ENCODE measurements around the gene SLC39A11.
"Not testable (repeated sequence)": the region's sequence is repeated elsewhere in the genome, so short reads cannot be mapped to it uniquely, and the experiment has no call there.

The SLC39A11 gene

GRCh38 chr17:72852277-72852938 is 240.1 kb downstream of the SLC39A11 start:
- DNase-seq (ENCODE audit: extremely low read depth in 1 of 2, low read depth in 1 of 2), result no peak

- no peak for DNase-seq (ENCODE audit: extremely low read depth in 1 of 2, low read depth in 1 of 2)
Observed at GRCh38 chr17:72850410-72851118, 241.9 kb downstream of the SLC39A11 start.

- DNase-seq (ENCODE audit: extremely low read depth in 1 of 2, low read depth in 1 of 2), result no peak
Observed at GRCh38 chr17:72846399-72846798, 246.1 kb downstream of the SLC39A11 start.

GRCh38 chr17:72843591-72843990 is 248.9 kb downstream of the SLC39A11 start:
- DNase-seq (ENCODE audit: extremely low read depth in 1 of 2, low read depth in 1 of 2), result no peak

- DNase-seq (ENCODE audit: extremely low read depth in 1 of 2, low read depth in 1 of 2), result no peak
Observed at GRCh38 chr17:72840019-72840418, 252.5 kb downstream of the SLC39A11 start.

GRCh38 chr17:72839131-72839725 is 253.3 kb downstream of the SLC39A11 start:
- DNase-seq (ENCODE audit: extremely low read depth in 1 of 2, low read depth in 1 of 2), result no peak

- DNase-seq (ENCODE audit: extremely low read depth in 1 of 2, low read depth in 1 of 2), result no peak
Observed at GRCh38 chr17:72838581-72838980, 253.9 kb downstream of the SLC39A11 start.

- DNase-seq (ENCODE audit: extremely low read depth in 1 of 2, low read depth in 1 of 2), result no peak
Observed at GRCh38 chr17:72838068-72838467, 254.4 kb downstream of the SLC39A11 start.

GRCh38 chr17:72837335-72837734 is 255.2 kb downstream of the SLC39A11 start:
- no peak for DNase-seq (ENCODE audit: extremely low read depth in 1 of 2, low read depth in 1 of 2)

GRCh38 chr17:72833128-72833765 is 259.2 kb downstream of the SLC39A11 start:
- DNase-seq (ENCODE audit: extremely low read depth in 1 of 2, low read depth in 1 of 2), result no peak

GRCh38 chr17:72832306-72832705 is 260.2 kb downstream of the SLC39A11 start:
- no peak for DNase-seq (ENCODE audit: extremely low read depth in 1 of 2, low read depth in 1 of 2)

- no peak for DNase-seq (ENCODE audit: extremely low read depth in 1 of 2, low read depth in 1 of 2)
Observed at GRCh38 chr17:72829883-72830282, 262.6 kb downstream of the SLC39A11 start.

GRCh38 chr17:72826602-72827001 is 265.9 kb downstream of the SLC39A11 start:
- DNase-seq (ENCODE audit: extremely low read depth in 1 of 2, low read depth in 1 of 2), result no peak

GRCh38 chr17:72826059-72826458 is 266.4 kb downstream of the SLC39A11 start:
- DNase-seq (ENCODE audit: extremely low read depth in 1 of 2, low read depth in 1 of 2), result not testable (repeated sequence)

GRCh38 chr17:72825218-72825617 is 267.3 kb downstream of the SLC39A11 start:
- DNase-seq (ENCODE audit: extremely low read depth in 1 of 2, low read depth in 1 of 2), result no peak

- DNase-seq (ENCODE audit: extremely low read depth in 1 of 2, low read depth in 1 of 2), result not testable (repeated sequence)
Observed at GRCh38 chr17:72824267-72824666, 268.2 kb downstream of the SLC39A11 start.

- DNase-seq (ENCODE audit: extremely low read depth in 1 of 2, low read depth in 1 of 2), result no peak
Observed at GRCh38 chr17:72822358-72823023, 270.0 kb downstream of the SLC39A11 start.

GRCh38 chr17:72816406-72816805 is 276.1 kb downstream of the SLC39A11 start:
- DNase-seq (ENCODE audit: extremely low read depth in 1 of 2, low read depth in 1 of 2), result no peak

GRCh38 chr17:72813481-72813880 is 279.0 kb downstream of the SLC39A11 start:
- DNase-seq (ENCODE audit: extremely low read depth in 1 of 2, low read depth in 1 of 2), result no peak

- no peak for DNase-seq (ENCODE audit: extremely low read depth in 1 of 2, low read depth in 1 of 2)
Observed at GRCh38 chr17:72812823-72813222, 279.7 kb downstream of the SLC39A11 start.

All from stimulated activated CD8-positive, alpha-beta memory T cell treated with anti-CD3 and anti-CD28 coated beads, Interleukin-7, amount 100 ng/mL, for 48 hours (primary cell).